ENCODE measurements around the gene CYTH1. TPM values are rescaled to one million over a fixed set of nuclear protein-coding genes. Genes with fewer than 3 reads are reported as not detected.
"Not testable (repeated sequence)": the region's sequence is repeated elsewhere in the genome, so short reads cannot be mapped to it uniquely, and the experiment has no call there.

CYTH1 gene
- total RNA-seq, 1 experiment from 2014 or later: 69.2 TPM

- DNase-seq (ENCODE audit: low read depth, low spot score): no peak
- in situ Hi-C loops (cut with HindIII; ENCODE audit: low pct_unique_long_range_greater_than_20kb, low sequenced_read_pairs): no loop called here
Observed at GRCh38 chr17:78774956-78775571, 7.0 kb downstream of the CYTH1 start.

DNA sequence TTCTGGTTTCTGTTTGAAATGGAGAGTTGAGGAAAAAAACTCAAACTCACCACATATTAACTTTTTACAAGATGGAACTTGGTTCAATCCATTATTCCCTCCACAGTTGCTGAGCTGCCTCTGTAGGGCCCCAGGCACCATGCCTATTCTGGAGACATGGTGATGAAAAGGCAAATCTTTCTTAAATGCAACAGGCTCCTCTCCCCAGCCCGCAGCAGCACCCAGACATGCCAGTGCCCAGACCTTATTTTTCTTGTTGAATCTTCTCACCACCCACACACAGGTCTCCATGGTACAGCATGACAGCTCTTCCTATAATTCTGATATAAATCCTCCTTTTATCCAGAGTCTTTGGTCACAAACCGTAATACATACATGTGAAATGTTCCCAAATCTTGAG, 7.6 kb downstream of the CYTH1 start:
- no peak for DNase-seq (ENCODE audit: low read depth, low spot score)
- in situ Hi-C loops (cut with HindIII; ENCODE audit: low pct_unique_long_range_greater_than_20kb, low sequenced_read_pairs): no loop called here

GRCh38 chr17:78771758-78772382, 10.2 kb downstream of the CYTH1 start:
- DNase-seq (ENCODE audit: low read depth, low spot score): no peak
- in situ Hi-C loops (cut with HindIII; ENCODE audit: low pct_unique_long_range_greater_than_20kb, low sequenced_read_pairs): no loop called here

DNA sequence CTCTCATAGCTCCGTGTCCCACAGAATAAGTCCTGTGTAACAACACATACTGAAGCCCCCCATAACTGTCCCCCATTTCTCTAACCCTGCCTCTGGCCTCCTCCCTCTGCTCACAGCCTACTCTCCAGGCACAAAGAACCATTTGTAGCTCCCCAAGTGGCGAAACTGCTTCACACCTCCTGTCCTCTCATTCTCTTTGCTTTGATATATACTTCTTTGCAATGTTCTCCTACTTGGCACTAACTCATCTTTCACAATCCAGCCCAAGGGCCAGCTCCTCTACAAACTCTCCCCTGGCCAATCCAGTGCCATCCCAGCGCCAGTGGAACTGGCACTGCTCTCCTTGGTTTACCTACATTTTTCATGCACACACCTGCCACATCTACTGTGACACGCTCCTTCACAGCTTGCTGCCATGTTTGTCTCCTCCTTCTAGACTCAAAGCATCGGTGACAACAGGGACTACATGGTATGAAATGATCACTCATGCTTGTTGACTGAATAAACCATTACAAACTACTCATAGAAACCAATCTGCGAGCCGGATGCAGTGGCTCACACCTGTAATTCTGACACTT, 12.8 kb downstream of the CYTH1 start:
- in situ Hi-C loops (cut with HindIII; ENCODE audit: low pct_unique_long_range_greater_than_20kb, low sequenced_read_pairs): no loop called here
- DNase-seq (ENCODE audit: low read depth, low spot score): peak; percentile 54

GRCh38 chr17:78767806-78768205, 14.3 kb downstream of the CYTH1 start:
- in situ Hi-C loops (cut with HindIII; ENCODE audit: low pct_unique_long_range_greater_than_20kb, low sequenced_read_pairs): no loop called here
- no peak for DNase-seq (ENCODE audit: low read depth, low spot score)

DNA sequence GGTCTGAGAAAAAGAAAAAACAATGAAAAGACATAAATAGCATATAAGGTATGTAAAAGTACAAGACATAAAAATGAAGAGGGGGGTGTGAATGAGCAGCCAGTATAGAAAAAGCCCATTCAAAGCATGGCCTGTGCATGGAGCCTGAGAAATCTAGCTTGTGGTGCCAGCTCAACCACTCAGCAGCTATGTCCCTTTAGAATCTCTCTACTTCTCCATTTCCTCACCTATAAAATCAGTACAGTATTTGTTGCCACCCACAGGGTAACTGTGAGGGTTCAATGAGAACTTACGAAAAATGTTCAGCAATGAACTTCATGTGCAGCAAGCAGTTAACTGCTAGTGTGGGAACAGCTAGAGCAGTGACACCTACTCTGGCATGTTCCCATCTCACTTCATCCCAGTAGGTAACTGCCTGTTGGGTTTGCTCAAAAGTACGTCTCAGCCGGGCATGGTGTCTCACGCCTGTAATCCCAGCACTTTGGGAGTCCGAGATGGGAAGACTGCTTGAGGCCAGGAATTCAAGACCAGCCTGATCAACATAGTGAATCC, 15.3 kb downstream of the CYTH1 start:
- no peak for DNase-seq (ENCODE audit: low read depth, low spot score)
- in situ Hi-C loops (cut with HindIII; ENCODE audit: low pct_unique_long_range_greater_than_20kb, low sequenced_read_pairs): no loop called here

- no peak for DNase-seq (ENCODE audit: low read depth, low spot score)
- in situ Hi-C loops (cut with HindIII; ENCODE audit: low pct_unique_long_range_greater_than_20kb, low sequenced_read_pairs): no loop called here
Observed at GRCh38 chr17:78766225-78766624, 15.8 kb downstream of the CYTH1 start.

DNA sequence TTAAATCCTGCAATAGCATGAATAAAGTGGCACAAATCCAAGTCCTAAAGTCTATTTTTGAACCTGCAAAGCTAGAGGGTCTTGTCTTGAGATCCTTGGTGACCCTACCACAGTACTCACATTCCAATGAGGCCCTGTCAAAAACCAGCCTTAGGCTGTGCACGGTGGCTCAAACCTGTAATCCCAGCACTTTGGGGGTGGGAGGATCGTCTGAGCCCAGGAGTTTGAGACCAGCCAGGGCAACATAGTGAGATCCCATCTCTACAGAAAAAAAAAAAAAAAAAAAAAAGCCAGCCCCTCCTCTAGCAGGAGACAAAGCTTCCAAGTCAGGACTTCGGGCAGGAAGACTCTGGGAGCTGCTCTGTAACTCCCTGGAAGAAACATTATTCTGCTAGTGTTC, 16.3 kb downstream of the CYTH1 start:
- in situ Hi-C loops (cut with HindIII; ENCODE audit: low pct_unique_long_range_greater_than_20kb, low sequenced_read_pairs): no loop called here
- no peak for DNase-seq (ENCODE audit: low read depth, low spot score)

DNA sequence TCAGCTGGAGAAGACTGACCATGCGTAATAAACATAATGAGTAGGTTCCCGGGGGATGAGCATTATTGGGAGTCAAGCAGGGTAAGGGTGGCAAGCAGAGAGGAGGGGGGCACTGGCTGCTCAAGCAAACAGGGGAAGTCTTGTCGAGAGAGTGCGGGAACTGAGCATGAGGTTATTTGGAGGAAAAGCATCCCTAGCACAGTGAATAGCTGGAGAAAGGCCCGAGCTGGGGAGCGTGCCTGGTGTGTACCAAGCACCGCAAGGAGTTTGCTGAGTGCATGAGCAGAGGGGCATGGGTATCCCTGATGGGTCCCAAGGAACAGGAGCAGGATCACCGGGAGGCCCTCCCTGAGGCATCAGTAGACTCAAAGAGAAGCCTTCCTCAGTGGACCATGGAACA, 17.2 kb downstream of the CYTH1 start:
- no peak for DNase-seq (ENCODE audit: low read depth, low spot score)
- in situ Hi-C loops (cut with HindIII; ENCODE audit: low pct_unique_long_range_greater_than_20kb, low sequenced_read_pairs): no loop called here

- in situ Hi-C loops (cut with HindIII; ENCODE audit: low pct_unique_long_range_greater_than_20kb, low sequenced_read_pairs): no loop called here
- DNase-seq (ENCODE audit: low read depth, low spot score): no peak
Observed at GRCh38 chr17:78763561-78763960, 18.5 kb downstream of the CYTH1 start.

GRCh38 chr17:78761789-78762406, 20.2 kb downstream of the CYTH1 start:
- DNase-seq (ENCODE audit: low read depth, low spot score): no peak
- in situ Hi-C loops (cut with HindIII; ENCODE audit: low pct_unique_long_range_greater_than_20kb, low sequenced_read_pairs): no loop called here

- in situ Hi-C loops (cut with HindIII; ENCODE audit: low pct_unique_long_range_greater_than_20kb, low sequenced_read_pairs): no loop called here
- no peak for DNase-seq (ENCODE audit: low read depth, low spot score)
Observed at GRCh38 chr17:78759969-78760352, 22.1 kb downstream of the CYTH1 start.

DNA sequence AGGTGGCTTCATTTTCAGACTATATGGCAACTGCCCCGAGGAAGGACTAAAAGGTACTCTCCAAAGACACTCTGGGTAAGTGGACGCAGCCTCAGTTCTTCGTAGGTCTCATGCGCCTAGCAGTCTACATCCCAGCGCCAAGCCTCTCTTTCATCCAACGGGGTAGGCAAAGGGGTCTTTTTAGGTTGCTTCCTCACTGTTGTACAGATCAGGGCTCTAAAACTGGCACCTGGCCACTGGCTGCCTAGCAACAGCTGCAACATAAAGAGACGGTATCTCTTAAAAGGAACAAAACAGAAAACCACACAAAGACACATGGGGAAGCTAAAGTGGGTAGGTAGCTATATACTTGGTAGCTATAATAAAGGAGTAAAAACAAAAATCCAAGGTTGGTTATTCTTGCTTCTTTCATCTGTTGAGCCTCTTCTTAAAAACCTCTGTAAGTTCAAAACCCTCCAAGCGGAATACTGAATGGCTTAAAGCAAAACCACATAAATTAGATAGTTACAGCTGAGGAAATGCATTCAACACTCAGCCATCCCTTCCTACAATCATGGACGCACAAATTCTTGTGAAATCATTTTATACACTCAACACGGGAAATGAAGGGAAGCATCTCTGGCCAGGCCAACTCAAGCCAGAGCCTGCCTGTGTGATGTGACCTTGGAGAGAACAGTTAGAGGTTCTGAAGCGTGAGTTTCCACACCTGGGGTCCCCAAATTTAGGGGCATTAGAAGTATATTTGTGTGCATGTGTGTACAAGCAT, 22.7 kb downstream of the CYTH1 start:
- in situ Hi-C loops (cut with HindIII; ENCODE audit: low pct_unique_long_range_greater_than_20kb, low sequenced_read_pairs): no loop called here

DNA sequence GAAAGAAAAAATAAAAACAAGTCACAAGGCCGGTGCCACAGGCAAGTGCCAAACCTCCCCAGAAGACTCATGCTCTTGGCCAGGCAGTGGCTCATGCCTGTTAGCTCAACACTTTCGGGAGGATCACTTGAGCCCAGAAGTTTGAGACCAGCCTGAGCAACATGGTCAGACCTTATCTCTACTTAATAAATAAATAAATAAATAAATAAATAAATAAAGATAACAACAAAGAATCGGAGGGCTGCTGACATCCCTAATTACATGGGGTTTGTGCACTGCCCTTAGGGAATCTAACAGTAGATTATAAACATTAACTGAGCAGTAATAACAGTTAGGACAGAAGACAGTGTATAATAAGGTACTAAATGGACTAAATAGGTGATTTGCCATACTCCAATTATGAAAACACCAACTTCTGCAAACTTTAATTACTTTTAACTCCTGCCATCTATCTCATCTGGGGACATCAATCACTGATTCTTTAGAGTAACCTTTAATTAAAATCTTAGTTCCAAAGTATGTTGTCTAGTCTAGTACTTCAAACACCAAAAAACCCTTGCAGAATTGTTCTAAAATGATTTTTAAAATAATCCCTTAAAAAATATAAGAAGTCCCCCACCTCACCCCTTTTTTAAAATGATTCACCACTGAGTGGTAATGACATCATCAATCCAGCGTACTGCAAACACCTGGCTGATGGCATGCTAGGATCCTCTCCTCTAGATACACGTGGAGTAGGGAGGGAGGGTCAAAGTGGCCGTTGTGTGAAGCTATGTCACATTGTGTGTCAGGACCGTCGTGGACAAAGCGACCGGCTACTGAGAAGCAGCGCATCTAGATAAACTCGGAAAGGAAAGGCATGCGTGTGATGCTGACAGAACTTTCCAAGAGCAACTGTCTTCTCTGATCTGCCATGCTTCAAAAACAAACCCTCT, 28.5 kb downstream of the CYTH1 start:
- DNase-seq (ENCODE audit: low read depth, low spot score): no peak
- in situ Hi-C loops (cut with HindIII; ENCODE audit: low pct_unique_long_range_greater_than_20kb, low sequenced_read_pairs): no loop called here

More for the DNA sequence above, 22.7 kb downstream of the CYTH1 start:
- DNase-seq (ENCODE audit: low read depth, low spot score): no peak

DNA sequence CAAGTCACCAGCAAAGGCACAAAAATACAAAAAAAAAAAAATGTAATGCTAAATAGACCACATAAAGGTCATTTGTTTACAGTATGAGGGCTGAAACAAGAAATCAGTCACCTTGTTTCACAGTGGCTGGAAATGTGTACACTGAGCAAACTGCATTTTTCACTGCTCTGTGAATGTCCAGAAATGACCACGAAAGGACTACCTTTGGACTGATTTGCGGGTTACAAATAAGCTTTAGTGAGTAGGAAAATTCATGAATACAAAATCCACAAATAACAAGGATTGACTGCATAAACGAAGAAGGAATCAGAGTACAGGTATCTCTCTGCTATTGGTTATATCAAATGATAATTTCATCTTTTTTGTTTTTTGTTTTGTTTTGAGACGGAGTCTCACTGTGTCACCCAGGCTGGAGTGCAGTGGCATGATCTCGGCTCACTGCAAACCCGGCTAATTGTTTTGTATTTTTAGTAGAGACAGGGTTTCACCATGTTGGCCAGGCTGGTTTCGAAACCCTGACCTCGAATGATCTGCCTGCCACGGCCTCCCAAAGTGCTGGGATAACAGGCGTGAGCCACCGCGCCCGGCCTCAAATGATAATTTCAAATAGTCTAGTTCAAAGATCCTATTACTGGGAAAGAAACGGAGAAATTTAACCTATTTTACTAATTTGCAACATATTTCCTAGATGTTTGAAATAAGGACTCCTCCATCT, 30.5 kb downstream of the CYTH1 start:
- in situ Hi-C loops (cut with HindIII; ENCODE audit: low pct_unique_long_range_greater_than_20kb, low sequenced_read_pairs): no loop called here
- DNase-seq (ENCODE audit: low read depth, low spot score): no peak

DNA sequence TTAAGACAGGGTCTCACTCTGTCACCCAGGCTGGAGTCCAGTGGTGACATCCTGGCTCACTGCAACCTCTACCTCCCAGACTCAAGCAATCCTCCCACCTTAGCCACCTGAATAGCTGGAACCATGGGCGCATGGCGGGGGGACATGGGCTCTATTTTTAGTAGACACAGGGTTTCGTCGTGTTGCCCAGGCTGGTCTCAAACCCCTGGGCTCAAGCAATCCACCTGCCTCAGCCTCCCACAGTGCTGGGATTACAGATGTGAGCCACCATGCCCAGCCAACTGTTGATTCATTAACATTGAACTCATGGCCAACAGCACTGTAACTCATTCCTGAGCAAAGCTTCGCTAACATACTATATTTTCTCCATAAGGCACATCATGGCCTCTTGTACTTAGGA, 31.1 kb downstream of the CYTH1 start:
- DNase-seq (ENCODE audit: low read depth, low spot score); in situ Hi-C loops (cut with HindIII; ENCODE audit: low pct_unique_long_range_greater_than_20kb, low sequenced_read_pairs): not testable (repeated sequence)

Measured in SK-MEL-5 (cell line).